Lower lobe of right lung (tissue), 2 donors: Measurements from ENCODE around the gene ST7L. TPM values are rescaled to one million over a fixed set of nuclear protein-coding genes. Genes with fewer than 3 reads are reported as not detected.
"Not testable (repeated sequence)": the region's sequence is repeated elsewhere in the genome, so short reads cannot be mapped to it uniquely, and the experiment has no call there.

ENCODE experiments used
- ATAC-seq, 2 donors: fragments of 200-7000 bp; cut with Tn5 transposase; one replicate each; pipeline ENCODE4 v1.9.1; 2020 to 2022; ENCODE audit warnings: mild to moderate bottlenecking in 2 of 2, moderate library complexity in 2 of 2
- DNase-seq: peaks from one replicate; pipeline ENCODE4 v3.0.0-alpha.2; 2020
- H3K27ac ChIP-seq: fragments of 200-600 bp; one replicate; pipeline ENCODE4 v1.8.0; 2022
- H3K27me3 ChIP-seq: fragments of 200-600 bp; one replicate; pipeline ENCODE4 v1.8.0; 2022; ENCODE audit warnings: low read depth
- H3K36me3 ChIP-seq: fragments of 200-600 bp; one replicate; pipeline ENCODE4 v1.8.0; 2022; ENCODE audit warnings: mild to moderate bottlenecking
- H3K4me1 ChIP-seq: fragments of 200-600 bp; one replicate; pipeline ENCODE4 v1.8.0; 2022
- H3K4me3 ChIP-seq: fragments of 200-600 bp; one replicate; pipeline ENCODE4 v1.8.0; 2022; ENCODE audit warnings: mild to moderate bottlenecking
- H3K9me3 ChIP-seq: fragments of 200-600 bp; one replicate; pipeline ENCODE4 v1.8.0; 2022
- CTCF ChIP-seq: fragments of 200-600 bp; IDR thresholded peaks from one replicate; pipeline ENCODE4 v1.8.0; 2022; ENCODE audit warnings: antibody characterized with exemption, mild to moderate bottlenecking
- intact Hi-C: fragments of 100-400 bp; cut with DNase I; formaldehyde crosslinking; loops from one replicate; pipeline ENCODE4 v1.11.0; 2022
- total RNA-seq: library from RNA; stranded (reverse); fragmentation: NEBNext Ultra II Directional; extraction: Animal tissue kit (Norgen Biotek cat#: 25700); gene quantifications from one replicate; pipeline ENCODE4 v1.2.1, GENCODE V29; 2021
- donor health status: DM: no; HTN: yes; CAD: no; lungs with severe emphysema.

ST7L gene
- total RNA-seq, 1 donor from 2014 or later: 18.8 TPM

GRCh38 chr1:112643080-112643479, 24.1 kb upstream of the ST7L start:
- Histone ChIP-seq H3K4me1 (peaks cover 12% of the 10 kb centered on the region), H3K9me3 (no peaks in the 10 kb centered on the region), H3K36me3 (peaks cover 27% of the 10 kb centered on the region), H3K4me3 (no peak overlapping the region), H3K27ac (no peak overlapping the region), H3K27me3 (no peaks in the 10 kb centered on the region)
- no peak for ATAC-seq
- DNase-seq: no peak
- intact Hi-C loops: no loop called here
- TF ChIP-seq CTCF: no peak

- DNase-seq, ATAC-seq, H3K4me3 ChIP-seq, intact Hi-C loops, H3K27ac ChIP-seq, H3K27me3 ChIP-seq, H3K9me3 ChIP-seq: not testable (repeated sequence)
- H3K36me3 ChIP-seq: peaks cover 15% of the 10 kb centered on the region
- peaks cover 36% of the 10 kb centered on the region for H3K4me1 ChIP-seq
These were observed 21.5 kb upstream of the ST7L start for GRCh38 chr1:112640437-112640836.

- no peak for ATAC-seq
- DNase-seq: no peak
- no peak for TF ChIP-seq CTCF
- no peak overlapping the region for H3K27ac ChIP-seq
- H3K4me1 ChIP-seq: peaks cover 58% of the 10 kb centered on the region
- no peaks in the 10 kb centered on the region for H3K27me3 ChIP-seq
- H3K36me3 ChIP-seq: no peaks in the 10 kb centered on the region
- intact Hi-C loops: no loop called here
- no peak overlapping the region for H3K4me3 ChIP-seq
- H3K9me3 ChIP-seq: no peaks in the 10 kb centered on the region
These were observed 19.1 kb upstream of the ST7L start for GRCh38 chr1:112638110-112638428.

- peaks cover 61% of the 10 kb centered on the region for H3K4me1 ChIP-seq
- TF ChIP-seq CTCF: no peak
These were observed 18.5 kb upstream of the ST7L start for GRCh38 chr1:112637254-112638109.

GRCh38 chr1:112636597-112637253, 17.8 kb upstream of the ST7L start:
- H3K36me3 ChIP-seq: no peaks in the 10 kb centered on the region
- H3K4me3 ChIP-seq: no peak overlapping the region
- no peak for DNase-seq
- no peaks in the 10 kb centered on the region for H3K9me3 ChIP-seq
- intact Hi-C loops: no loop called here
- peak in 1 of 2 donors; percentile 37 for ATAC-seq
- no peaks in the 10 kb centered on the region for H3K27me3 ChIP-seq
- no peak for TF ChIP-seq CTCF
- peaks cover 61% of the 10 kb centered on the region for H3K4me1 ChIP-seq
- no peak overlapping the region for H3K27ac ChIP-seq

More at GRCh38 chr1:112637254-112638109, 18.5 kb upstream of the ST7L start:
- DNase-seq: no peak
- Histone ChIP-seq H3K27me3 (no peaks in the 10 kb centered on the region), H3K9me3 (no peaks in the 10 kb centered on the region), H3K36me3 (no peaks in the 10 kb centered on the region), H3K27ac (no peak overlapping the region), H3K4me3 (no peak overlapping the region)
- intact Hi-C loops: no loop called here
- peak in 1 of 2 donors; percentile 39 for ATAC-seq

- Histone ChIP-seq H3K27me3 (no peaks in the 10 kb centered on the region), H3K36me3 (no peaks in the 10 kb centered on the region), H3K4me1 (peaks cover 56% of the 10 kb centered on the region), H3K9me3 (no peaks in the 10 kb centered on the region), H3K27ac (no peak overlapping the region), H3K4me3 (no peak overlapping the region)
- TF ChIP-seq CTCF: no peak
- no peak for ATAC-seq
- DNase-seq: no peak
- intact Hi-C loops: no loop called here
These were observed 17.1 kb upstream of the ST7L start for GRCh38 chr1:112636056-112636455.
